Transverse colon (tissue), 4 donors: ENCODE measurements around the gene TOX2. TPM values are rescaled to one million over a fixed set of nuclear protein-coding genes. Genes with fewer than 3 reads are reported as not detected.

Experiments
- DNase-seq: peaks from one replicate; pipeline ENCODE4 v3.0.0-alpha.2; 2019
- H3K27ac ChIP-seq, 4 donors: fragments of 200-600 bp; sonication (generic); 2 replicates each; pipeline ENCODE4 v1.5.1; 2016 to 2018; ENCODE audit warnings: inconsistent platforms in 4 of 4
- H3K27me3 ChIP-seq: fragments of 200-600 bp; sonication (generic); 2 replicates; pipeline ENCODE4 v1.5.1; 2017; ENCODE audit warnings: inconsistent platforms
- H3K36me3 ChIP-seq, 4 donors: fragments of 200-600 bp; sonication (generic); 2 replicates each; pipeline ENCODE4 v1.5.1; 2017 to 2019; ENCODE audit warnings: inconsistent platforms in 4 of 4
- H3K4me1 ChIP-seq, 4 donors: fragments of 200-600 bp; sonication (generic); 2 replicates each; pipeline ENCODE4 v1.5.1; 2017 to 2020; ENCODE audit warnings: inconsistent platforms in 4 of 4
- H3K4me3 ChIP-seq, 4 donors: fragments of 200-600 bp; sonication (generic); 1 replicate in 1 of 4; 2 replicates in 3 of 4; pipeline versions ENCODE4 v1.5.1 to v1.6.1; 2017 to 2019; ENCODE audit warnings: inconsistent platforms in 4 of 4
- H3K9me3 ChIP-seq, 2 donors: fragments of 200-600 bp; sonication (generic); 2 replicates each; pipeline ENCODE4 v1.5.1; 2017 to 2019; ENCODE audit warnings: inconsistent platforms in 2 of 2
- CTCF ChIP-seq, 5 experiments: fragments of 200-600 bp in 3 of 5; fragments of 450-650 bp in 2 of 5; sonication (generic) in 3 of 5; IDR thresholded peaks; 1 replicate in 2 of 5; 2 replicates in 3 of 5; pipeline ENCODE4 v1.5.1; 2016 to 2017; ENCODE audit warnings: antibody characterized with exemption in 5 of 5, inconsistent platforms in 3 of 5, mild to moderate bottlenecking in 2 of 5, moderate library complexity in 1 of 5
- EP300 ChIP-seq: sonication (generic); formaldehyde crosslinking; IDR thresholded peaks from one replicate; pipeline ENCODE4 v1.6.1; 2017; ENCODE audit warnings: antibody characterized with exemption, low read depth
- POLR2A ChIP-seq: fragments of 450-650 bp; IDR thresholded peaks from one replicate; pipeline ENCODE4 v1.6.1; 2016; ENCODE audit warnings: antibody characterized with exemption, mild to moderate bottlenecking, moderate library complexity
- POLR2AphosphoS5 ChIP-seq, 3 donors: sonication (generic); formaldehyde crosslinking; IDR thresholded peaks; one replicate each; pipeline ENCODE4 v1.6.1; 2016; ENCODE audit warnings: antibody characterized with exemption in 3 of 3
- WGBS, 2 donors: methylation state at CpG; one replicate each; pipeline ENCODE4 v1.1.5; 2018; ENCODE audit warnings: low coverage in 1 of 2; 5-methylcytosine and 5-hydroxymethylcytosine counted together
- in situ Hi-C, 4 donors: fragments of 200-750 bp; cut with MboI; loops; one replicate each; pipeline versions ENCODE4 v1.15.0 to v1.15.1; 2017; ENCODE audit warnings: low sequenced_read_pairs in 3 of 4, low pct_ligation_motif_present in 1 of 4, low pct_unique_long_range_greater_than_20kb in 1 of 4
- intact Hi-C: fragments of 100-400 bp; cut with DNase I; formaldehyde crosslinking; loops from one replicate; pipeline ENCODE4 v1.15.1; 2023; ENCODE audit warnings: low total_unique reads
- total RNA-seq, 4 donors: library from RNA; depleted of rRNA; stranded (reverse); fragments of >200 nt; gene quantifications; one replicate each; pipeline ENCODE4 v1.1.0, GENCODE V29; 2016

TOX2 gene
- total RNA-seq, 4 donors from 2014 or later, result 1.5 to 15.7 (median 6.8) TPM

GRCh38 chr20:44031781-44032582, 117.3 kb downstream of the TOX2 start:
- intact Hi-C loops, result no loop called here
- TF ChIP-seq CTCF (IDR thresholded peaks at IDR 0.05) (no peak), POLR2AphosphoS5 (IDR thresholded peaks at IDR 0.05) (no peak), POLR2A (no peak), EP300 (no peak)
- Histone ChIP-seq H3K9me3 (no peaks in the 10 kb centered on the region), H3K27me3 (no peaks in the 10 kb centered on the region), H3K36me3 (no peaks in the 10 kb centered on the region), H3K4me1 (no peaks in the 10 kb centered on the region), H3K4me3 (no peak overlapping the region), H3K27ac (no peak overlapping the region)
- in situ Hi-C loops, result no loop called here
- WGBS, 2 donors, result 89% methylated on average over 12 of the region's 12 CpGs; no CpG with 5 or more reads in 1 of the 2 donors
- DNase-seq, result no peak

- no peaks in the 10 kb centered on the region for H3K4me1 ChIP-seq
- TF ChIP-seq EP300 (no peak), POLR2A (no peak)
- in situ Hi-C loops, result no loop called here
- no peaks in the 10 kb centered on the region for H3K36me3 ChIP-seq
- H3K9me3 ChIP-seq, result no peaks in the 10 kb centered on the region
- H3K27ac ChIP-seq, result no peak overlapping the region
- DNase-seq, result no peak
- intact Hi-C loops, result no loop called here
- no peak overlapping the region for H3K4me3 ChIP-seq
- WGBS, 2 donors, result 90 to 100% methylated on average over 4 to 12 of the region's 12 CpGs
- no peaks in the 10 kb centered on the region for H3K27me3 ChIP-seq
Measured at GRCh38 chr20:44032583-44033331, 118.1 kb downstream of the TOX2 start.

- no peaks in the 10 kb centered on the region for H3K4me1 ChIP-seq
- WGBS, 2 donors, result 21 to 50% methylated on average over 2 of the region's 2 CpGs
- no peaks in the 10 kb centered on the region for H3K27me3 ChIP-seq
- H3K36me3 ChIP-seq, result no peaks in the 10 kb centered on the region
- no peak for DNase-seq
- intact Hi-C loops (no loop called here), in situ Hi-C loops (no loop called here)
- no peak overlapping the region for H3K4me3 ChIP-seq
- no peaks in the 10 kb centered on the region for H3K9me3 ChIP-seq
- no peak for TF ChIP-seq POLR2AphosphoS5 (IDR thresholded peaks at IDR 0.05)
- TF ChIP-seq CTCF (IDR thresholded peaks at IDR 0.05), result no peak
- no peak for TF ChIP-seq EP300
- TF ChIP-seq POLR2A, result no peak
- no peak overlapping the region for H3K27ac ChIP-seq
Measured at GRCh38 chr20:44033344-44033743, 118.7 kb downstream of the TOX2 start.

- 77% methylated on average over 4 of the region's 4 CpGs; no CpG with 5 or more reads in 1 of the 2 donors for WGBS, 2 donors
Measured at GRCh38 chr20:44033873-44034272, 119.2 kb downstream of the TOX2 start.

More at GRCh38 chr20:44033873-44034272, 119.2 kb downstream of the TOX2 start:
- in situ Hi-C loops, result no loop called here
- Histone ChIP-seq H3K9me3 (no peaks in the 10 kb centered on the region), H3K27ac (no peak overlapping the region), H3K4me1 (no peaks in the 10 kb centered on the region), H3K27me3 (peaks cover 1% of the 10 kb centered on the region), H3K36me3 (no peaks in the 10 kb centered on the region), H3K4me3 (no peak overlapping the region)
- TF ChIP-seq POLR2AphosphoS5 (IDR thresholded peaks at IDR 0.05), result no peak
- TF ChIP-seq POLR2A, result no peak
- no peak for TF ChIP-seq EP300
- TF ChIP-seq CTCF (IDR thresholded peaks at IDR 0.05), result no peak
- intact Hi-C loops, result no loop called here
- no peak for DNase-seq
